ENCODE results near the gene EFCAB6. TPM values are rescaled to one million over a fixed set of nuclear protein-coding genes. Genes with fewer than 3 reads are reported as not detected.

The EFCAB6 gene
- total and polyA plus RNA-seq, 10 of the 15 experiments (the other 5 are each of a cell fraction or from before 2014, with no cell fraction given) = 0.05 to 0.42 (median 0.19) TPM

- H3K4me1 ChIP-seq (ENCODE audit: control insufficient read depth, insufficient read depth, low read length) = no peaks in the 10 kb centered on the region
- DNase-seq (ENCODE audit: low read depth, low spot score) = no peak
- no peaks in the 10 kb centered on the region for H3K79me2 ChIP-seq (ENCODE audit: control insufficient read depth, insufficient read depth, low read length)
- intact Hi-C loops (cut with micrococcal nuclease; ENCODE audit: unreplicated experiment) (no loop called here), in situ Hi-C loops (cut with MboI) (no loop called here)
- CTCF ChIA-PET = interaction anchor here (0.5 to 1.2 kb wide), 2 partner anchors 10 to 21 kb away, joined by 3 read pairs; no protein-coding TSS in a partner anchor
- no peak overlapping the region for H3K4me2 ChIP-seq (ENCODE audit: control insufficient read depth, insufficient read depth)
- BruUV-seq (replicated peaks) = no TSS peak
- SMC1A ChIA-PET (ENCODE audit: uncharacterized antibody, unreplicated experiment) = no interaction called here
- FAIRE-seq = no peak
- ATAC-seq = no peak
- H3K4me3 ChIP-seq = no peak overlapping the region
- H3K27ac ChIP-seq (ENCODE audit: control insufficient read depth, insufficient read depth) = no peak overlapping the region
- H2AFZ ChIP-seq (ENCODE audit: control insufficient read depth, low read depth, low read length) = no peak overlapping the region
- POLR2A ChIA-PET = no interaction called here
- 88% methylated on average over 1 of the region's 1 CpG for WGBS (ENCODE audit: insufficient coverage, insufficient replicate concordance, low lambda C conversion rate, missing lambda C conversion rate)
- no peaks in the 10 kb centered on the region; a peak in 2 of 4 replicates for H3K27me3 ChIP-seq (replicated peaks in 1 of 2; ENCODE audit: control insufficient read depth in 2 of 2, insufficient read depth in 2 of 2, low read length in 1 of 2)
- H4K20me1 ChIP-seq (ENCODE audit: control insufficient read depth, insufficient read depth) = no peaks in the 10 kb centered on the region
- H3K9me3 ChIP-seq (replicated peaks; ENCODE audit: control insufficient read depth, insufficient read depth, low read length) = no peaks in the 10 kb centered on the region; the same call in 2 of the 3 replicates
- no peak overlapping the region for H3K9ac ChIP-seq (ENCODE audit: control insufficient read depth, insufficient read depth, low read length)
- H3K36me3 ChIP-seq (ENCODE audit: control insufficient read depth in 2 of 2, insufficient read depth in 2 of 2, low read length in 1 of 2) = no peaks in the 10 kb centered on the region
- RAD21 ChIA-PET (ENCODE audit: unreplicated experiment) = no interaction called here
- no peak for TF ChIP-seq MLLT1 (IDR thresholded peaks at IDR 0.05)
- TF ChIP-seq NFYB (IDR thresholded peaks at IDR 0.05; ENCODE audit: insufficient read depth, low read depth, low read length) = no peak
- TF ChIP-seq, protein P1, sequence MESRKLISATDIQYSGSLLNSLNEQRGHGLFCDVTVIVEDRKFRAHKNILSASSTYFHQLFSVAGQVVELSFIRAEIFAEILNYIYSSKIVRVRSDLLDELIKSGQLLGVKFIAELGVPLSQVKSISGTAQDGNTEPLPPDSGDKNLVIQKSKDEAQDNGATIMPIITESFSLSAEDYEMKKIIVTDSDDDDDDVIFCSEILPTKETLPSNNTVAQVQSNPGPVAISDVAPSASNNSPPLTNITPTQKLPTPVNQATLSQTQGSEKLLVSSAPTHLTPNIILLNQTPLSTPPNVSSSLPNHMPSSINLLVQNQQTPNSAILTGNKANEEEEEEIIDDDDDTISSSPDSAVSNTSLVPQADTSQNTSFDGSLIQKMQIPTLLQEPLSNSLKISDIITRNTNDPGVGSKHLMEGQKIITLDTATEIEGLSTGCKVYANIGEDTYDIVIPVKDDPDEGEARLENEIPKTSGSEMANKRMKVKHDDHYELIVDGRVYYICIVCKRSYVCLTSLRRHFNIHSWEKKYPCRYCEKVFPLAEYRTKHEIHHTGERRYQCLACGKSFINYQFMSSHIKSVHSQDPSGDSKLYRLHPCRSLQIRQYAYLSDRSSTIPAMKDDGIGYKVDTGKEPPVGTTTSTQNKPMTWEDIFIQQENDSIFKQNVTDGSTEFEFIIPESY (IDR thresholded peaks at IDR 0.05) = no peak
- TF ChIP-seq POLR2AphosphoS5 (IDR thresholded peaks at IDR 0.05; ENCODE audit: low read length) = no peak
- no peak for TF ChIP-seq RELB (IDR thresholded peaks at IDR 0.05; ENCODE audit: low read depth)
- TF ChIP-seq NFIC (IDR thresholded peaks at IDR 0.05; ENCODE audit: low read depth, low read length) = no peak
- TF ChIP-seq ZNF217 (IDR thresholded peaks at IDR 0.05) = no peak
- TF ChIP-seq SMAD5 (IDR thresholded peaks at IDR 0.05; ENCODE audit: low read depth) = no peak
- TF ChIP-seq BHLHE40 (IDR thresholded peaks at IDR 0.05; ENCODE audit: borderline replicate concordance in 1 of 2, low read depth in 2 of 2, low read length in 1 of 2) = no peak
- TF ChIP-seq ZNF687 (IDR thresholded peaks at IDR 0.05) = no peak
- TF ChIP-seq ESRRA (IDR thresholded peaks at IDR 0.05; ENCODE audit: low read length) = no peak
- no peak for TF ChIP-seq ZNF24 (IDR thresholded peaks at IDR 0.05)
- TF ChIP-seq ZNF274 (IDR thresholded peaks at IDR 0.05; ENCODE audit: insufficient read depth, insufficient read length) = no peak
- TF ChIP-seq GATAD2B (conservative IDR thresholded peaks at IDR 0.05; ENCODE audit: low read depth) = no peak
- no peak for TF ChIP-seq IRF4 (IDR thresholded peaks at IDR 0.05; ENCODE audit: low read depth, low read length)
- TF ChIP-seq RB1 (IDR thresholded peaks at IDR 0.05; ENCODE audit: borderline replicate concordance) = no peak
- no peak for TF ChIP-seq IKZF2 (IDR thresholded peaks at IDR 0.05)
- no peak for TF ChIP-seq RAD51 (IDR thresholded peaks at IDR 0.05)
Measured at GRCh38 chr22:43698403-43698802, 113.7 kb downstream of the EFCAB6 start.

All from GM12878 (cell line).